ENCODE data around the gene ATP6V1A. TPM values are rescaled to one million over a fixed set of nuclear protein-coding genes. Genes with fewer than 3 reads are reported as not detected.

The ATP6V1A gene
- total RNA-seq, 1 experiment from 2014 or later = 43.8 TPM

DNA sequence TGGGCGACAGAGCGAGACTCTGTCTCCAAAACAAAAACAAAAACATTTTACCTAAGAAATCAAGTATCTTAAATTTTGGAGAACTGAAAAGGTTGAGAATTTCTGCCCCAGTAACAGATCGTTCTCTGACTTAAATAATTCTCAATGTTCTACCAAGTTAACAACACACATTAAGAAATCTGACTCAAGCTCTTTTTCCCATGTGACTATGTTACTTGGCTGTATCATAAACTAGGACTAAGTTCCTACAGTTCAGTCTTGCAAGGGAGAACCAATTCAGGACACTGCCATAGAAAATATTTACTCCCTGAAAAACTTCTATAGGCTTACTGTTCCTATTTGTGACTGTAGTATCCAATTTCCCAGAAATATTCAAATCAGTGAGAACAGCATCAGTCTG is 29.5 kb upstream of the ATP6V1A start:
- no peak overlapping the region for H3K27ac ChIP-seq (ENCODE audit: low read length)
- no peak overlapping the region for H2AFZ ChIP-seq (ENCODE audit: low read length)
- H3F3A ChIP-seq (ENCODE audit: low read length, unreplicated experiment) = no peaks in the 10 kb centered on the region
- CTCF ChIA-PET = no interaction called here
- no peak overlapping the region for H3K9ac ChIP-seq (ENCODE audit: low read length)
- H4K20me1 ChIP-seq (ENCODE audit: low read length) = 0 out of 2 replicates have a peak, but pooled peaks cover 3% of the 10 kb centered on the region
- no TSS peak for BruUV-seq (replicated peaks)
- intact Hi-C loops (cut with micrococcal nuclease) = no loop called here
- H3K36me3 ChIP-seq (ENCODE audit: low read depth, low read length) = peaks cover 47% of the 10 kb centered on the region
- ATAC-seq = no peak
- DNase-seq = no peak
- H3K4me2 ChIP-seq (ENCODE audit: low read length) = no peak overlapping the region
- H3K9me2 ChIP-seq (replicated peaks; ENCODE audit: low read length) = no peaks in the 10 kb centered on the region
- POLR2A ChIA-PET (ENCODE audit: unreplicated experiment) = no interaction called here
- H3K79me2 ChIP-seq (ENCODE audit: low read length) = peaks cover 1% of the 10 kb centered on the region; the same call in 1 of the 2 replicates
- H3K27me3 ChIP-seq (ENCODE audit: low read length) = no peaks in the 10 kb centered on the region
- peaks cover 9% of the 10 kb centered on the region; the same call in 1 of the 2 replicates for H3K4me1 ChIP-seq (ENCODE audit: insufficient read depth, low read length)
- H3K9me3 ChIP-seq (ENCODE audit: low read length) = no peaks in the 10 kb centered on the region
- H3K4me3 ChIP-seq (ENCODE audit: low read length) = no peak overlapping the region
- no peak for TF ChIP-seq EZH2 (IDR thresholded peaks at IDR 0.05; ENCODE audit: low read length, unreplicated experiment)
- no peak for TF ChIP-seq EZH2phosphoT487 (IDR thresholded peaks at IDR 0.05; ENCODE audit: borderline replicate concordance, low read length)
- TF ChIP-seq, protein P1, sequence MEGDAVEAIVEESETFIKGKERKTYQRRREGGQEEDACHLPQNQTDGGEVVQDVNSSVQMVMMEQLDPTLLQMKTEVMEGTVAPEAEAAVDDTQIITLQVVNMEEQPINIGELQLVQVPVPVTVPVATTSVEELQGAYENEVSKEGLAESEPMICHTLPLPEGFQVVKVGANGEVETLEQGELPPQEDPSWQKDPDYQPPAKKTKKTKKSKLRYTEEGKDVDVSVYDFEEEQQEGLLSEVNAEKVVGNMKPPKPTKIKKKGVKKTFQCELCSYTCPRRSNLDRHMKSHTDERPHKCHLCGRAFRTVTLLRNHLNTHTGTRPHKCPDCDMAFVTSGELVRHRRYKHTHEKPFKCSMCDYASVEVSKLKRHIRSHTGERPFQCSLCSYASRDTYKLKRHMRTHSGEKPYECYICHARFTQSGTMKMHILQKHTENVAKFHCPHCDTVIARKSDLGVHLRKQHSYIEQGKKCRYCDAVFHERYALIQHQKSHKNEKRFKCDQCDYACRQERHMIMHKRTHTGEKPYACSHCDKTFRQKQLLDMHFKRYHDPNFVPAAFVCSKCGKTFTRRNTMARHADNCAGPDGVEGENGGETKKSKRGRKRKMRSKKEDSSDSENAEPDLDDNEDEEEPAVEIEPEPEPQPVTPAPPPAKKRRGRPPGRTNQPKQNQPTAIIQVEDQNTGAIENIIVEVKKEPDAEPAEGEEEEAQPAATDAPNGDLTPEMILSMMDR (conservative IDR thresholded peaks at IDR 0.05; ENCODE audit: low read depth, low read length) = no peak

DNA sequence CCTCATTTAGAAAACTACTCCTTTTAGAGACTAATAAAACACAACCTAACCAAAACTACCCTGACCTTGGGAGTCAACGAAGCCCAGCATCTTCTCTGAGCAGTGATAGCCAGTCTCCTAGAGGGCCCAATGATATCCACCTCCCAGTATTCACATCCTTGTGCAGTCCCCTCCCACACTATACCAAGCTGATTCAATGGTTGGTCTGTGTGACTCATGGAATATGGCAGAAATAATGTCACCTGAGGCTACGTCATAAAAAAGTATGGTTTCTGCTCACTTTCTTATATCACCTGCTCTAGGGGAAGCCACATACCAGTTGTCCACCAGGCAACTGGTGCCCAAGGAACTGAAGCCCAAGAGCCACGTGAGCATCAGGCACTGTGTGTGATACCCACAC is 29.0 kb upstream of the ATP6V1A start:
- Histone ChIP-seq H3K27ac (ENCODE audit: low read length) (no peak overlapping the region), H3K79me2 (ENCODE audit: low read length) (peaks cover 4% of the 10 kb centered on the region; the same call in 1 of the 2 replicates), H3K4me1 (ENCODE audit: insufficient read depth, low read length) (peaks cover 5% of the 10 kb centered on the region; the same call in 1 of the 2 replicates), H4K20me1 (ENCODE audit: low read length) (0 out of 2 replicates have a peak, but pooled peaks cover 3% of the 10 kb centered on the region), H3K9me3 (ENCODE audit: low read length) (no peaks in the 10 kb centered on the region), H3K27me3 (ENCODE audit: low read length) (no peaks in the 10 kb centered on the region), H3K9me2 (replicated peaks; ENCODE audit: low read length) (no peaks in the 10 kb centered on the region), H3K4me3 (ENCODE audit: low read length) (no peak overlapping the region), H3F3A (ENCODE audit: low read length, unreplicated experiment) (no peaks in the 10 kb centered on the region), H2AFZ (ENCODE audit: low read length) (no peak overlapping the region), H3K4me2 (ENCODE audit: low read length) (no peak overlapping the region), H3K9ac (ENCODE audit: low read length) (no peak overlapping the region), H3K36me3 (ENCODE audit: low read depth, low read length) (peaks cover 51% of the 10 kb centered on the region)
- ChIA-PET CTCF (no interaction called here), POLR2A (ENCODE audit: unreplicated experiment) (no interaction called here)
- DNase-seq = peak; percentile 28
- intact Hi-C loops (cut with micrococcal nuclease) = no loop called here
- BruUV-seq (replicated peaks) = no TSS peak
- TF ChIP-seq, protein P1 (conservative IDR thresholded peaks at IDR 0.05; ENCODE audit: low read depth, low read length) = no peak
- no peak for TF ChIP-seq EZH2 (IDR thresholded peaks at IDR 0.05; ENCODE audit: low read length, unreplicated experiment)
- TF ChIP-seq EZH2phosphoT487 (IDR thresholded peaks at IDR 0.05; ENCODE audit: borderline replicate concordance, low read length) = no peak
- ATAC-seq = peak; percentile 37

DNA sequence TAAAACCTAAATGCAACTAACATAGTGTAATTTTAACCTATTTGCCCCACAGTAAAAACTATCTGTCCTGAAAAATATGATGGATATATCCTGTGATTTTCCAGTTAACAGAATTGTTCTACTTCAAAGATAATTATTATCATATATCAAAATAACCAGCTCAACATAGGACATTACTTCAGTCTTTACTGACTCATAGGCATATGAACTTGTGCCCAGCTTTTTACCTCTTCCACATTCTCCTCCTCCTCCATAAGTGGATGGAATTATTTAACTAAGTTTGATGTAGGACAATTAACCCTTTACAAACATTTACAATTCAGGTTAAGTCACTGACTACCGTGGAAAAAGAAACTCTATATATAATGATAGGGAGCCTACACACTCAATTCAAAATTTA is 27.5 kb upstream of the ATP6V1A start:
- TSS peak; percentile 16 for BruUV-seq (replicated peaks)
- CTCF ChIA-PET = no interaction called here
- Histone ChIP-seq H3K79me2 (ENCODE audit: low read length) (peaks cover 16% of the 10 kb centered on the region), H3K4me1 (ENCODE audit: insufficient read depth, low read length) (no peaks in the 10 kb centered on the region), H3K27ac (ENCODE audit: low read length) (no peak overlapping the region), H3K9me2 (replicated peaks; ENCODE audit: low read length) (no peaks in the 10 kb centered on the region), H2AFZ (ENCODE audit: low read length) (no peak overlapping the region), H4K20me1 (ENCODE audit: low read length) (peaks cover 13% of the 10 kb centered on the region; the same call in 1 of the 2 replicates), H3K9me3 (ENCODE audit: low read length) (no peaks in the 10 kb centered on the region), H3K4me2 (ENCODE audit: low read length) (no peak overlapping the region), H3K36me3 (ENCODE audit: low read depth, low read length) (peaks cover 63% of the 10 kb centered on the region), H3K9ac (ENCODE audit: low read length) (no peak overlapping the region), H3K4me3 (ENCODE audit: low read length) (no peak overlapping the region), H3F3A (ENCODE audit: low read length, unreplicated experiment) (no peaks in the 10 kb centered on the region), H3K27me3 (ENCODE audit: low read length) (no peaks in the 10 kb centered on the region)
- ATAC-seq (no peak), DNase-seq (no peak)
- TF ChIP-seq EZH2phosphoT487 (IDR thresholded peaks at IDR 0.05; ENCODE audit: borderline replicate concordance, low read length) (no peak), EZH2 (IDR thresholded peaks at IDR 0.05; ENCODE audit: low read length, unreplicated experiment) (no peak)
- intact Hi-C loops (cut with micrococcal nuclease) = no loop called here
- POLR2A ChIA-PET (ENCODE audit: unreplicated experiment) = no interaction called here

Measured in PC-3 (cell line).